GM12878 (cell line): Measurements from ENCODE around the gene COL25A1. TPM values are rescaled to one million over a fixed set of nuclear protein-coding genes. Genes with fewer than 3 reads are reported as not detected.

Source experiments
- ASH2L ChIP-seq: fragments of 300-600, 200-600 bp; sonication (generic); IDR thresholded peaks from 2 replicates; pipeline ENCODE4 v1.6.1; 2017; ENCODE audit warnings: low read depth, mild to moderate bottlenecking, borderline replicate concordance
- CBX3 ChIP-seq: fragments of 200-600 bp; sonication (generic); IDR thresholded peaks from 2 replicates; pipeline ENCODE4 v1.6.1; 2016; ENCODE audit warnings: low read depth, borderline replicate concordance
- CTCF ChIP-seq, 3 experiments: IDR thresholded peaks in 2 of 3; conservative IDR thresholded peaks in 1 of 3; 2 replicates each; pipeline ENCODE4 v1.5.1; 2011; ENCODE audit warnings: low read depth in 3 of 3, low read length in 3 of 3, mild to moderate bottlenecking in 3 of 3, control low read depth in 2 of 3, moderate library complexity in 2 of 3, inconsistent platforms in 1 of 3, mixed read lengths in 1 of 3; ENCODE audit not compliant: control insufficient read depth in 2 of 3, insufficient read depth in 1 of 3; ENCODE audit errors: extremely low read depth in 1 of 3
- GABPA ChIP-seq: IDR thresholded peaks from 2 replicates; pipeline ENCODE4 v1.6.1; 2014; ENCODE audit warnings: antibody characterized with exemption, low read depth, mild to moderate bottlenecking, inconsistent platforms
- IRF4 ChIP-seq: IDR thresholded peaks from 2 replicates; pipeline ENCODE4 v1.6.1; 2011; ENCODE audit warnings: low read depth, low read length
- MTA3 ChIP-seq: IDR thresholded peaks from 2 replicates; pipeline ENCODE4 v1.6.1; 2012; ENCODE audit warnings: low read length, inconsistent platforms, borderline replicate concordance
- NFXL1 ChIP-seq: fragments of 450-650 bp; IDR thresholded peaks from 2 replicates; pipeline ENCODE4 v1.6.1; 2017; ENCODE audit warnings: antibody characterized with exemption, mild to moderate bottlenecking, borderline replicate concordance
- NR2C2 ChIP-seq: IDR thresholded peaks from 2 replicates; pipeline ENCODE4 v1.6.1; 2011; ENCODE audit warnings: borderline replicate concordance, low read depth; ENCODE audit not compliant: control insufficient read depth, insufficient read length
- PAX5 ChIP-seq: IDR thresholded peaks from 2 replicates; pipeline ENCODE4 v1.6.1; 2011; ENCODE audit warnings: low read depth, low read length, borderline replicate concordance
- PML ChIP-seq: IDR thresholded peaks from 2 replicates; pipeline ENCODE4 v1.6.1; 2012; ENCODE audit warnings: low read length, inconsistent platforms
- RAD21 ChIP-seq: IDR thresholded peaks from 2 replicates; pipeline ENCODE4 v1.6.1; 2011; ENCODE audit warnings: mild to moderate bottlenecking, low read depth, low read length, moderate library complexity; ENCODE audit not compliant: insufficient read depth
- SMC3 ChIP-seq: IDR thresholded peaks from 2 replicates; pipeline ENCODE4 v1.6.1; 2011; ENCODE audit warnings: low read length, improper control_type of control experiment, borderline replicate concordance
- SPI1 ChIP-seq: IDR thresholded peaks from 2 replicates; pipeline ENCODE4 v1.6.1; 2011; ENCODE audit warnings: low read depth, mild to moderate bottlenecking, low read length, moderate library complexity, borderline replicate concordance; ENCODE audit not compliant: insufficient read depth
- STAT1 ChIP-seq: fragments of 450-650 bp; conservative IDR thresholded peaks from 2 replicates; pipeline ENCODE4 v1.6.1; 2014; ENCODE audit warnings: antibody characterized with exemption, mild to moderate bottlenecking
- SUPT20H ChIP-seq: IDR thresholded peaks from 2 replicates; pipeline ENCODE4 v1.6.1; 2011; ENCODE audit warnings: low read depth, mild to moderate bottlenecking, low read length, moderate library complexity, borderline replicate concordance; ENCODE audit not compliant: control insufficient read depth
- ZNF592 ChIP-seq: fragments of 450-650 bp; IDR thresholded peaks from 2 replicates; pipeline ENCODE4 v1.6.1; 2017; ENCODE audit warnings: mild to moderate bottlenecking, moderate library complexity
- ZNF687 ChIP-seq: fragments of 450-650 bp; IDR thresholded peaks from 2 replicates; pipeline ENCODE4 v1.6.1; 2017; ENCODE audit warnings: mild to moderate bottlenecking, moderate library complexity
- polyA plus RNA-seq, 11 experiments: library from polyadenylated mRNA; depleted of rRNA in 4 of 11; unstranded in 6 of 11; stranded (reverse) in 5 of 11; fragments of >200 nt; fragmentation: Nextera tagmentation in 4 of 11; fragmentation: Illumina TruSeq in 1 of 11; extraction: Ambion mirVana in 4 of 11; extraction: Trizol in 1 of 11; gene quantifications; 1 replicate in 1 of 11; 2 replicates in 10 of 11; pipeline versions ENCODE4 v1.2.1 to v1.2.3, GENCODE V29; 2011 to 2016; ENCODE audit warnings: inconsistent platforms in 2 of 11, missing spikeins in 2 of 11, low read depth in 1 of 11
- total RNA-seq, 4 experiments: library from RNA; depleted of rRNA in 3 of 4; stranded (reverse); fragments of >200 nt in 3 of 4; fragmentation: Illumina TruSeq in 1 of 4; extraction: Trizol in 1 of 4; gene quantifications; 2 replicates each; pipeline versions ENCODE4 v1.2.1 to v1.2.3, GENCODE V29; 2013 to 2021
- TF ChIP-seq, protein P1 (sequence below): fragments of 450-650 bp; IDR thresholded peaks from 2 replicates; pipeline ENCODE4 v1.6.1; 2018; ENCODE audit warnings: borderline replicate concordance, mild to moderate bottlenecking; ENCODE audit not compliant: partially characterized antibody

The COL25A1 gene
- total and polyA plus RNA-seq, 10 of the 15 experiments (the other 5 are each of a cell fraction or from before 2014, with no cell fraction given): 0.01 to 0.26 (median 0.12) TPM; not detected in 6

DNA sequence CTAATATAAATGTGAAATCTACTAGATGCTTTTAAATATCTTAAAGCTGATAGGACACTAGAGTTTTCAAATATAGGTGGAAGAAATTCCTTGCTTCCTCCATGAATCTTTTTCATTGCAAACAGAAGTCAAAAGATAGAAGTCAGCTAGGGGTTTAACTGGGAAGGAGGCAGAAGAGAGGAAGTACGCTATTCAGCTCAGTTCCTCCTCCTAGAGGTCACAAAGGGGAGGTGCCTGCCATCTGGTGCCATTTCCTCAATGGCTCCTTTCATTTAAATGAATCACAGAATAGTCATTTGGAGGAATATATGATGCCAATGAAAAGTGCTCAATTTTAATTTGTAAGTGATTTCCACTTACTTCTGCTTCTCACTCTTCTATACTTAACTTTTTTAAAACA is 8.5 kb downstream of the COL25A1 start (continued):
- TF ChIP-seq ZNF687 (no peak), MTA3 (no peak), PML (no peak), NFXL1 (no peak), IRF4 (no peak), STAT1 (no peak), CBX3 (no peak), ZNF592 (no peak), SMC3 (peak; percentile 66; the same call in 1 of the 2 replicates), GABPA (no peak), SUPT20H (no peak), NR2C2 (no peak), CTCF (IDR thresholded peaks at IDR 0.05 in 2 of 3, conservative IDR thresholded peaks at IDR 0.05 in 1 of 3; ENCODE audit: control insufficient read depth in 2 of 3, extremely low read depth in 1 of 3, insufficient read depth in 1 of 3, low read depth in 3 of 3, low read length in 3 of 3) (peak; percentile 63 to 76 (median 75)), SPI1 (peak; percentile 71; the same call in 1 of the 2 replicates), ASH2L (no peak), PAX5 (no peak), RAD21 (peak; percentile 39)
- TF ChIP-seq, protein P1, sequence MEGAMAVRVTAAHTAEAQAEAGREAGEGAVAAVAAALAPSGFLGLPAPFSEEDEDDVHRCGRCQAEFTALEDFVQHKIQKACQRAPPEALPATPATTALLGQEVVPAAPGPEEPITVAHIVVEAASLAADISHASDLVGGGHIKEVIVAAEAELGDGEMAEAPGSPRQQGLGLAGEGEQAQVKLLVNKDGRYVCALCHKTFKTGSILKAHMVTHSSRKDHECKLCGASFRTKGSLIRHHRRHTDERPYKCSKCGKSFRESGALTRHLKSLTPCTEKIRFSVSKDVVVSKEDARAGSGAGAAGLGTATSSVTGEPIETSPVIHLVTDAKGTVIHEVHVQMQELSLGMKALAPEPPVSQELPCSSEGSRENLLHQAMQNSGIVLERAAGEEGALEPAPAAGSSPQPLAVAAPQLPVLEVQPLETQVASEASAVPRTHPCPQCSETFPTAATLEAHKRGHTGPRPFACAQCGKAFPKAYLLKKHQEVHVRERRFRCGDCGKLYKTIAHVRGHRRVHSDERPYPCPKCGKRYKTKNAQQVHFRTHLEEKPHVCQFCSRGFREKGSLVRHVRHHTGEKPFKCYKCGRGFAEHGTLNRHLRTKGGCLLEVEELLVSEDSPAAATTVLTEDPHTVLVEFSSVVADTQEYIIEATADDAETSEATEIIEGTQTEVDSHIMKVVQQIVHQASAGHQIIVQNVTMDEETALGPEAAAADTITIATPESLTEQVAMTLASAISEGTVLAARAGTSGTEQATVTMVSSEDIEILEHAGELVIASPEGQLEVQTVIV: no peak
